MM.1S (cell line): Measurements from ENCODE around the gene ENKD1.

ENCODE experiments used
- DNase-seq: peaks from one replicate; pipeline ENCODE4 v3.0.0-alpha.2; 2015
- H2AFZ ChIP-seq: fragments of 300-600 bp; sonication (generic); 2 replicates; pipeline ENCODE4 v1.6.0; 2016; ENCODE audit warnings: antibody characterized with exemption, low read length
- H3F3A ChIP-seq: fragments of 300-600 bp; sonication (generic); 2 replicates; pipeline ENCODE4 v1.6.1; 2016; ENCODE audit warnings: mild to moderate bottlenecking, antibody characterized with exemption, low read length, moderate library complexity, mixed read lengths; ENCODE audit not compliant: insufficient read depth
- H3K27ac ChIP-seq: fragments of 300-600 bp; sonication (generic); 2 replicates; pipeline ENCODE4 v1.5.1; 2016; ENCODE audit warnings: mild to moderate bottlenecking, low read length
- H3K27me3 ChIP-seq: fragments of 300-600 bp; sonication (generic); replicated peaks from 2 replicates; pipeline ENCODE4 v1.6.0; 2016; ENCODE audit warnings: low read length; ENCODE audit not compliant: insufficient read depth
- H3K36me3 ChIP-seq: fragments of 300-600 bp; sonication (generic); replicated peaks from 2 replicates; pipeline ENCODE4 v1.6.1; 2016; ENCODE audit warnings: mild to moderate bottlenecking, low read length, mixed read lengths; ENCODE audit not compliant: insufficient read depth
- H3K4me1 ChIP-seq: fragments of 300-600 bp; sonication (generic); 2 replicates; pipeline ENCODE4 v1.6.1; 2016; ENCODE audit warnings: low read length, mixed read lengths
- H3K4me2 ChIP-seq: fragments of 300-600 bp; sonication (generic); 2 replicates; pipeline ENCODE4 v1.6.0; 2016; ENCODE audit warnings: low read depth, low read length
- H3K4me3 ChIP-seq: fragments of 300-600 bp; sonication (generic); 2 replicates; pipeline ENCODE4 v1.5.1; 2016; ENCODE audit warnings: low read length, mixed read lengths
- H3K79me2 ChIP-seq: fragments of 300-600 bp; sonication (generic); 2 replicates; pipeline ENCODE4 v1.6.1; 2016; ENCODE audit warnings: mixed run types, low read length, mixed read lengths
- H3K9ac ChIP-seq: fragments of 300-600 bp; sonication (generic); 2 replicates; pipeline ENCODE4 v1.6.1; 2016; ENCODE audit warnings: low read length, mixed read lengths
- H3K9me2 ChIP-seq: fragments of 300-600 bp; sonication (generic); replicated peaks from 2 replicates; pipeline ENCODE4 v1.6.1; 2016; ENCODE audit warnings: mild to moderate bottlenecking, low read length, mixed read lengths; ENCODE audit not compliant: insufficient read depth
- H3K9me3 ChIP-seq: fragments of 300-600 bp; sonication (generic); replicated peaks from 2 replicates; pipeline ENCODE4 v1.6.1; 2016; ENCODE audit warnings: mild to moderate bottlenecking, low read length, mixed read lengths; ENCODE audit not compliant: insufficient read depth
- H4K20me1 ChIP-seq: fragments of 300-600 bp; sonication (generic); 2 replicates; pipeline ENCODE4 v1.6.1; 2016; ENCODE audit warnings: mild to moderate bottlenecking, low read length, moderate library complexity, mixed read lengths; ENCODE audit not compliant: insufficient read depth
- EZH2 ChIP-seq: fragments of 300-600 bp; sonication (generic); optimal IDR thresholded peaks from 2 replicates; pipeline ENCODE3; 2017; ENCODE audit warnings: low read depth, mild to moderate bottlenecking, antibody characterized with exemption, low read length, mixed read lengths
- EZH2phosphoT487 ChIP-seq: fragments of 300-600 bp; sonication (generic); IDR thresholded peaks from 2 replicates; pipeline ENCODE4 v1.6.1; 2018; ENCODE audit warnings: antibody characterized with exemption, low read length
- TF ChIP-seq, protein P1 (sequence below): fragments of 300-600 bp; sonication (generic); IDR thresholded peaks from 2 replicates; pipeline ENCODE4 v1.5.1; 2016; ENCODE audit warnings: antibody characterized with exemption, low read length, mixed read lengths

ENKD1 gene

DNA sequence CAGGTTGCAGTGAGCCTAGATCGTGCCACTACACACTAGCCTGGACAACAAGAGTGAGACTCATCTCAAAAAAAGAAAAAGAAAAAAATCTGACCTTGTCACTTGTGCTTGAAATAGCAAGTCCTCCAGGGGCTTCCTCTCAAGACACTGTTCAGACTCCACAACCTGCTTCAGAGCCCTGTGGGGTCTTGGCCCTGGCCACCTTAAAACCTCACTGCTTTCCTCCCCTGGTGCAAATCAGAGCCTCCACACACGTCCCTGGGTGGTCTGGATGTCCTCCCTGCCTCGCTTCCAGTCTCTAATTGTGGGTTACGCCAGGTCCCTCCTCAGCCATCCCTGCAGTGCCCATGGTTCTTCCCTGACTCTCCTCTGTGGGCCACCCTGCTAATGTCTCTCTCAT is 11.2 kb downstream of the ENKD1 start:
- no peak for DNase-seq
- Histone ChIP-seq H3K4me1 (peaks cover 6% of the 10 kb centered on the region), H3K9me2 (no peaks in the 10 kb centered on the region), H3K4me3 (no peak overlapping the region), H3F3A (peaks cover 6% of the 10 kb centered on the region), H2AFZ (no peak overlapping the region), H3K36me3 (no peaks in the 10 kb centered on the region), H3K79me2 (peaks cover 25% of the 10 kb centered on the region), H4K20me1 (no peaks in the 10 kb centered on the region), H3K27me3 (no peaks in the 10 kb centered on the region), H3K4me2 (no peak overlapping the region), H3K9me3 (no peaks in the 10 kb centered on the region), H3K27ac (no peak overlapping the region), H3K9ac (no peak overlapping the region)
- TF ChIP-seq EZH2: no peak
- TF ChIP-seq, protein P1, sequence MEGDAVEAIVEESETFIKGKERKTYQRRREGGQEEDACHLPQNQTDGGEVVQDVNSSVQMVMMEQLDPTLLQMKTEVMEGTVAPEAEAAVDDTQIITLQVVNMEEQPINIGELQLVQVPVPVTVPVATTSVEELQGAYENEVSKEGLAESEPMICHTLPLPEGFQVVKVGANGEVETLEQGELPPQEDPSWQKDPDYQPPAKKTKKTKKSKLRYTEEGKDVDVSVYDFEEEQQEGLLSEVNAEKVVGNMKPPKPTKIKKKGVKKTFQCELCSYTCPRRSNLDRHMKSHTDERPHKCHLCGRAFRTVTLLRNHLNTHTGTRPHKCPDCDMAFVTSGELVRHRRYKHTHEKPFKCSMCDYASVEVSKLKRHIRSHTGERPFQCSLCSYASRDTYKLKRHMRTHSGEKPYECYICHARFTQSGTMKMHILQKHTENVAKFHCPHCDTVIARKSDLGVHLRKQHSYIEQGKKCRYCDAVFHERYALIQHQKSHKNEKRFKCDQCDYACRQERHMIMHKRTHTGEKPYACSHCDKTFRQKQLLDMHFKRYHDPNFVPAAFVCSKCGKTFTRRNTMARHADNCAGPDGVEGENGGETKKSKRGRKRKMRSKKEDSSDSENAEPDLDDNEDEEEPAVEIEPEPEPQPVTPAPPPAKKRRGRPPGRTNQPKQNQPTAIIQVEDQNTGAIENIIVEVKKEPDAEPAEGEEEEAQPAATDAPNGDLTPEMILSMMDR: no peak
- TF ChIP-seq EZH2phosphoT487: no peak

DNA sequence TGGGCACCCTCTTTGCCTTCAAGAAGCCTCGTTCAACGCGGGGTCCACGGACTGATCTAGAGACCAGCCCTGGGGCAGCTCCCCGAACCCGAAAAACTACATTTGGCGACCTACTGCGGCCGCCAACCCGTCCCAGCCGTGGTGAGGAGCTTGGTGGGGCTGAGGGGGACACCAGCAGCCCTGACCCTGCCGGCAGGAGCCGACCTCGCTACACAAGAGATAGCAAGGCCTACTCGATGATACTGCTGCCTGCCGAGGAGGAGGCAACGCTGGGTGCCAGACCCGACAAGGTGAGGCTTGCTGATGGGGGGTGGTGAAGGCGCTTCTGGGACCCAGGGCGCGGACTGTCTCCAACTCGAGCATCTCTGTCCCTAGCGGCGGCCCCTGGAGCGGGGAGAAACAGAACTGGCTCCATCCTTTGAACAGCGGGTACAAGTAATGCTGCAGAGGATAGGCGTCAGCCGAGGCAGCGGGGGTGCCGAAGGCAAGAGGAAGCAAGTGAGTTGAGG is 12.1 kb downstream of the ENKD1 start:
- peaks cover 6% of the 10 kb centered on the region for H3K4me1 ChIP-seq
- H3K9me2 ChIP-seq: no peaks in the 10 kb centered on the region
- no peak for DNase-seq
- H4K20me1 ChIP-seq: no peaks in the 10 kb centered on the region
- no peaks in the 10 kb centered on the region for H3K36me3 ChIP-seq
- H3K27ac ChIP-seq: no peak overlapping the region
- no peaks in the 10 kb centered on the region for H3K27me3 ChIP-seq
- H3K9me3 ChIP-seq: no peaks in the 10 kb centered on the region
- no peak overlapping the region for H3K4me2 ChIP-seq
- H3K4me3 ChIP-seq: no peak overlapping the region
- H3K9ac ChIP-seq: no peak overlapping the region
- peaks cover 4% of the 10 kb centered on the region; the same call in 1 of the 2 replicates for H3F3A ChIP-seq
- no peak for TF ChIP-seq EZH2
- TF ChIP-seq, protein P1: no peak
- no peak overlapping the region for H2AFZ ChIP-seq
- H3K79me2 ChIP-seq: peaks cover 19% of the 10 kb centered on the region

- Histone ChIP-seq H2AFZ (no peak overlapping the region), H3K79me2 (peaks cover 17% of the 10 kb centered on the region), H3F3A (peaks cover 4% of the 10 kb centered on the region; the same call in 1 of the 2 replicates), H3K4me1 (peaks cover 2% of the 10 kb centered on the region; the same call in 1 of the 2 replicates), H3K4me3 (no peak overlapping the region), H3K9ac (no peak overlapping the region), H3K36me3 (no peaks in the 10 kb centered on the region), H4K20me1 (no peaks in the 10 kb centered on the region), H3K9me2 (no peaks in the 10 kb centered on the region), H3K4me2 (no peak overlapping the region), H3K9me3 (no peaks in the 10 kb centered on the region), H3K27me3 (no peaks in the 10 kb centered on the region), H3K27ac (no peak overlapping the region)
- no peak for DNase-seq
- TF ChIP-seq, protein P1: no peak
- TF ChIP-seq EZH2: no peak
- no peak for TF ChIP-seq EZH2phosphoT487
Measured at GRCh38 chr16:67653789-67654402, 12.7 kb downstream of the ENKD1 start.
